HepG2 (cell line): ENCODE results near the gene BZW1. TPM values are rescaled to one million over a fixed set of nuclear protein-coding genes. Genes with fewer than 3 reads are reported as not detected.
A peak's percentile ranks its signal among the peaks of the same experiment; 100 is the strongest.

Experiments
- ARID3A ChIP-seq: IDR thresholded peaks from 2 replicates; pipeline ENCODE4 v1.6.1; 2012; ENCODE audit warnings: low read depth, low read length, improper control_type of control experiment
- FOXP4 ChIP-seq: sonication (generic); formaldehyde crosslinking; IDR thresholded peaks from 2 replicates; pipeline ENCODE4 v1.4.0; 2020; ENCODE audit warnings: missing genetic modification reagents
- GMEB2 ChIP-seq: IDR thresholded peaks from 2 replicates; pipeline ENCODE4 v1.6.1; 2016; ENCODE audit warnings: missing biosample characterization, missing genetic modification reagents, low read depth
- MNT ChIP-seq: fragments of 450-650 bp; IDR thresholded peaks from 2 replicates; pipeline ENCODE4 v1.6.1; 2016
- NFE2L2 ChIP-seq: fragments of 150-350 bp; IDR thresholded peaks from 2 replicates; pipeline ENCODE4 v1.6.1; 2014; ENCODE audit warnings: low read length
- PAF1 ChIP-seq: IDR thresholded peaks from 2 replicates; pipeline ENCODE4 v1.6.1; 2016; ENCODE audit warnings: missing genetic modification reagents, missing compliant biosample characterization
- RERE ChIP-seq: IDR thresholded peaks from 2 replicates; pipeline ENCODE4 v1.6.1; 2016; ENCODE audit warnings: low read depth, missing genetic modification reagents, missing compliant biosample characterization
- SIX1 ChIP-seq: sonication (generic); formaldehyde crosslinking; IDR thresholded peaks from 2 replicates; pipeline ENCODE4 v1.4.0; 2020; ENCODE audit warnings: missing genetic modification reagents, borderline replicate concordance
- TCF12 ChIP-seq, 2 experiments: fragments of 450-650 bp in 1 of 2; sonication (generic) in 1 of 2; formaldehyde crosslinking in 1 of 2; IDR thresholded peaks; 2 replicates each; pipeline versions ENCODE4 v1.6.1 to v1.8.0; 2017 to 2022; ENCODE audit warnings: antibody characterized with exemption in 1 of 2, mild to moderate bottlenecking in 1 of 2, missing genetic modification reagents in 1 of 2, moderate library complexity in 1 of 2
- ZNF101 ChIP-seq: sonication (generic); formaldehyde crosslinking; IDR thresholded peaks from 2 replicates; pipeline ENCODE4 v1.4.0; 2020; ENCODE audit warnings: mild to moderate bottlenecking, low read depth, missing genetic modification reagents, borderline replicate concordance
- ZNF275 ChIP-seq: sonication (generic); formaldehyde crosslinking; IDR thresholded peaks from 2 replicates; pipeline ENCODE4 v1.8.0; 2022; ENCODE audit warnings: missing genetic modification reagents, mild to moderate bottlenecking, inconsistent platforms, borderline replicate concordance
- ZNF33B ChIP-seq: sonication (generic); formaldehyde crosslinking; IDR thresholded peaks from 2 replicates; pipeline ENCODE4 v1.5.1; 2020; ENCODE audit warnings: mild to moderate bottlenecking, missing genetic modification reagents
- ZZZ3 ChIP-seq: sonication (generic); formaldehyde crosslinking; IDR thresholded peaks from 2 replicates; pipeline ENCODE4 v1.4.0; 2020; ENCODE audit warnings: missing genetic modification reagents, mild to moderate bottlenecking, borderline replicate concordance
- polyA plus RNA-seq, 8 experiments: library from polyadenylated mRNA; depleted of rRNA in 3 of 8; stranded (reverse) in 7 of 8; unstranded in 1 of 8; fragments of >200 nt; fragmentation: Illumina TruSeq in 4 of 8; extraction: Trizol in 4 of 8; gene quantifications; 2 replicates each; pipeline versions ENCODE4 v1.2.1 to v1.2.3, GENCODE V29; 2011 to 2016; ENCODE audit warnings: low read depth in 4 of 8, missing spikeins in 1 of 8, mixed read lengths in 1 of 8; ENCODE audit not compliant: insufficient read depth in 1 of 8
- total RNA-seq, 5 experiments: library from RNA; depleted of rRNA; stranded (reverse); fragments of >200 nt; fragmentation: Illumina TruSeq; extraction: Trizol; gene quantifications; 2 replicates each; pipeline ENCODE4 v1.2.3, GENCODE V29; 2016; ENCODE audit warnings: low read depth in 1 of 5

BZW1 gene
- total and polyA plus RNA-seq, 2 of the 13 experiments (the other 11 are each of a cell fraction or from before 2014, with no cell fraction given): 106 to 384 TPM

- TF ChIP-seq MNT: no peak
- no peak for TF ChIP-seq TCF12 (IDR thresholded peaks at IDR 0.05)
- 0 out of 2 replicates have a peak, but pooled peaks have one; percentile 38 for TF ChIP-seq TCF12 (CRISPR knock-in tag; IDR thresholded peaks at IDR 0.05)
- no peak for TF ChIP-seq RERE (CRISPR knock-in tag)
- TF ChIP-seq NFE2L2: no peak
- TF ChIP-seq ZNF33B (CRISPR knock-in tag): peak; percentile 64; the same call in 1 of the 2 replicates
- 0 out of 2 replicates have a peak, but pooled peaks have one; percentile 68 for TF ChIP-seq ZNF275
- no peak for TF ChIP-seq ARID3A
- TF ChIP-seq GMEB2 (CRISPR knock-in tag): no peak
- TF ChIP-seq SIX1: no peak
- TF ChIP-seq FOXP4 (CRISPR knock-in tag): no peak
- TF ChIP-seq PAF1 (CRISPR knock-in tag): no peak
- no peak for TF ChIP-seq ZNF101 (CRISPR knock-in tag)
- TF ChIP-seq ZZZ3 (CRISPR knock-in tag): no peak
Observed at GRCh38 chr2:200843993-200844948, 32.6 kb downstream of the BZW1 start (continued).
